Gastrocnemius medialis (tissue), 4 donors: ENCODE data around the gene DDX39A.

Experiments
- CTCF ChIP-seq, 5 experiments: fragments of 450-650 bp in 3 of 5; fragments of 200-600 bp in 2 of 5; sonication (generic) in 2 of 5; IDR thresholded peaks in 4 of 5; conservative IDR thresholded peaks in 1 of 5; 1 replicate in 4 of 5; 2 replicates in 1 of 5; pipeline ENCODE4 v1.5.1; 2016 to 2019; ENCODE audit warnings: antibody characterized with exemption in 5 of 5, mild to moderate bottlenecking in 3 of 5, moderate library complexity in 3 of 5
- POLR2A ChIP-seq, 2 donors: fragments of 450-650 bp; IDR thresholded peaks; one replicate each; pipeline ENCODE4 v1.6.1; 2017; ENCODE audit warnings: antibody characterized with exemption in 2 of 2, mild to moderate bottlenecking in 2 of 2, moderate library complexity in 2 of 2

GRCh38 chr19:14411161-14411937 lies 7.8 kb downstream of the DDX39A start:
- TF ChIP-seq CTCF (IDR thresholded peaks at IDR 0.05 in 4 of 5, conservative IDR thresholded peaks at IDR 0.05 in 1 of 5) (no peak), POLR2A (IDR thresholded peaks at IDR 0.05) (no peak)
